ENCODE results near the gene ZNF573.
A peak's percentile ranks its signal among the peaks of the same experiment; 100 is the strongest.
"Not testable (repeated sequence)": the region's sequence is repeated elsewhere in the genome, so short reads cannot be mapped to it uniquely, and the experiment has no call there.

The ZNF573 gene

DNA sequence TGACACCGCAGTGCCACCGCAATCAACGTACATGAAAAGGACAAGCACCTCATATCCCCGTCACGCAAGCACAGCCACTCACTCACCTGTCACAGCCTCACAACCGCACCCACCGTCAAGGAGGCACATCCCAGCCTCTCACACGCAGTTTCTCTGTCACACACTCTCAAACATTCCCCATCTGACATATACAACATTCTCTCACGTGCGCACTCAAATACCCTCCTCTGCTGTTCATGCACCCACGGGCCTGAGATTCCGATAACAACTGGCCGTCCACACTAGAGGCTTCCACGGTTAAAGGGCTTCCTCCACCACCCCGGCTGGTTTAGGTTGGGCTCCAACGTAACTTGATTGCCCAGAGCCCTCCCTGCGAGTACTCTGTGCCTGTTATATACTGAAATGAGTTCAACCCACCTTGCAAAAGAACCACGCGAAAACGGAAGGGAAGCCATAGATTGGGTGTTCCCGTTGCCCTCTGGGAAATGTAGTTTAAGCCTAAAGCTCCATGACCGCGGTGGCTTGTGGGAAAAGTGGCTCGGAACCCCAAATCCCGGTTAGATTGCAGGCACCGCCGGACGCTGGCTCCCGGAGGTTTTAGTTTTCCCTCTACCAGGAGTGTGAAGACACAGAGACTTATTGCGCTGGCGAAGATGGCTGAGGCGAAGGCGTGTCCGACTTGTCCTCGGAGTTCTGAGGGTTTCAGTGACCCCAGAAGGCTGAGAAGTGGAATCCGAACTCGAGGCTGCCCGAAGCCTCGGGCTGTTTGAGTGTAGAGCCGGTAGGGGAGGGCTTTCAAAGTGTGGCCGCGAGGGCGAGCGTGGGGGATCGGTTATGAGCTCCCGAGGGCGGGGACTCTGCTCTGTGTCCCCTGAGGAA lies at the start of gene ZNF573:
ZNF573 (minus strand) TSS at position 460 of the 879 bp plus-strand sequence. CDS start 5,857 bp downstream, outside the sequence.
- peak; percentile 96 for DNase-seq (ENCODE audit: low spot score)

DNA sequence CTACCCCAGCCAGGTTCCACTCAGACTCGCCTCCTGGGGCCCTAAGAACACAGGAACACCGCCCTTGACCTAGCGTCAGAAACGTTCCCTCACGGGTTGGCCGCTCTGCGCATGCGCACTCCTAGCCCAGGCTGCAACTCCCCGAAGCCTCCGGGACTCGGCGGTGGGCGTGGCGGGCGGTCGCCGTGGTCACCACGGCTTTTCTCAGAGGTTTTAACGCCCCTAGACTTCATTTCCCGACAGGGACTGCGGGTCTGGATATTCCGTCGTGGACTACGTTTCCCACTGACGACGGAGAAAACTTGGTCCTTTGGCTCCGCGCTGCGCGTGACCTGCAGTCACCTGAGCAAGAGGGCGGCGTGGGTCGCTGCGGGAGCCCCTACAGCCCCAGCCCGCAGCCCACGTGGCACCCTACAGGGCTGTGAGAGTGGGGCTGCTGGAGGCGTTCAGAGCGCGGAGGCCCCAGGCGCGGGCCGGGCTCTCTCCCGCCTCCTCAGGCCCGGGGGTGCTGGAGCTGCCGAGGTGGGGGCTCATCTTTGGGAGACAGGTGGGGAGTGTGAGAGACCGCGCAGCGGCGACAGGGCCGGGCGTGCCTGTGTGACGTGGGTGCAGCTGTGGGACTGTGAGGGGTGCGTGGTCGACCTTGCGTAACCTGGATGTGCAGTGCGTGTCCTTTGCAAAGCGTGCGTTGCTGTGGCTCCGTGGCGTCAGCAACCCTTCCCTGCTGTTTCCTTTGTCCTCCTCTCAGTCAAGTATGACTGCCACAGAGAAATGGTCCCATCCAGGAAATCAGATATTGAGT lies 38.0 kb upstream of the ZNF573 start:
- peak; percentile 67 for DNase-seq (ENCODE audit: low spot score)

DNA sequence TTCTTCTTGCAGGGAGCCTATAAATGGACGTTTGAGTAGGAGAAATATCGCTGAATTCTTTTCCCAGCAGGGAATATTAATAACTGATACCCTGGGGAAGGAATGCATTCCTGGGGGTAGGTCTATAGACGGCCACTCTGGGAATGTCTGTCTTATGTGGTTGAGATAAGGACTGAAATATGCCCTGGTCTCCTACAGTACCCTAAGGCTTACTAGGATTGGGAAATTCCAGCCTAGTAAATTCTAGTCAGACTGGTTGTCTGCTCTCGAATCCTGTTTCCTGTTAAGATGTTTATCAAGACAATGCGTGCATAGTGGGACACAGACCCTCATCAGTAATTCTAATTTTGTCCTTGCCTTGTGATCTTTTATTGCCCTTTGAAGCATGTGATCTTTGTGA lies 36.2 kb upstream of the ZNF573 start:
- DNase-seq (ENCODE audit: low spot score): not testable (repeated sequence)

DNA sequence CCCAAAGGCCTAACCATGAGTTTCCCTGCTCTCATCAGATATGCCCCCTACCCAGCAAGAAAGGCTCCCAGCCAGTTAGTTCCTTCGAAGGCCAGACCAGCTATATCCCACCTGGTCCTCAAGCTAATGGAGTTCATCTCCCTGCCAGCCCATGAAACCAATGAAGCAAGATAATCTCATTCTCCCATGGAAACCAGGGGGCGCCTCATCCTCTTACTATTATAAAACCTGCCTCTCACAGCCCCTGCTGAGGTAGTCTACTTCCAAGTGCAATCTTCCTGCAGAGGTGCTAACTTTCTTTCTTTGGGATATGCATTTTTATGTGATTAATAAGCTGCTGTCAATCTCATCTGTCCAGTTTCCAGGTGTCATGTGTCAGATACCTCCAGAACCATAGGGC lies 34.0 kb upstream of the ZNF573 start:
- no peak for DNase-seq (ENCODE audit: low spot score)

DNA sequence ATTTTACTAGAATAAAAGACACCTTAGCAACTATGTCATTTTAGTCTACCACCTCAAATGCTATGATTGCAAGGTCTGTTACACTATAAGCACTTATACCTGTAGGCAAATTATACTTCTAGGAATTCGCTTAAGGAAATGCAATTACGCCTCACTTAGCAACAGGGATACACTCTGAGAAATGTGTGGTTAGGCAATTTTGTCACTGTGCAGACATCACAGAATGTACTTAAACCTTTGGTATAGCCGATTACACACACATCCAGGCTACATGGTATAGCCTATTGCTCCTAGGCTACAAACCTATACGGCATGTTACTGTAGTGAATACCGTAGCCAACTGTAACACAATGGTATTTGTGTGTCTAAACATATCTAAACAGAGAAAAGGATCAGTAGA lies 30.0 kb upstream of the ZNF573 start:
- no peak for DNase-seq (ENCODE audit: low spot score)

DNA sequence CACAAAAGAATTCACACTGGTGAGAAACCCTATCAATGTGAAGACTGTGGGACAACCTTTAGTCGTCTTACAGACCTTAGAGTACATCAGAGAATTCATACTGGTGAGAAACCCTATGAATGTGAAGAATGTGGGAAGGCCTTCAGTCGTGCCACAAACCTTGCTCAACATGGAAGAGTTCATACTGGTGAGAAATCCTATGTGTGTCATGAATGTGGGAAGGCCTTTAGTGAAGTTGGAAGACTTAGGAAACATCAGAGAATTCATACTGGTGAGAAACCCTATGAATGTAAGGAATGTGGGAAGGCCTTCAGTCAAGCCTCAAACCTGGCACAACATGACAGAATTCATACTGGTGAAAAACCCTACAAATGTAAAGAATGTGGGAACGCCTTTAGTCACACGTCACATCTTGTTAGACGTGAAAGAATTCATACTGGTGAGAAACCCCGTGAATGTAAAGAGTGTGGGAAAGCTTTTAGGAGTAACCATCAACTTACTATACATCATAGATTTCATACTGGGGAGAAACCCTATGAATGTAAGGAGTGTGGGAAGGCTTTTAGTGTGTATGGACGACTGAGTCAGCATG lies 24.0 kb upstream of the ZNF573 start:
- no peak for DNase-seq (ENCODE audit: low spot score)

DNA sequence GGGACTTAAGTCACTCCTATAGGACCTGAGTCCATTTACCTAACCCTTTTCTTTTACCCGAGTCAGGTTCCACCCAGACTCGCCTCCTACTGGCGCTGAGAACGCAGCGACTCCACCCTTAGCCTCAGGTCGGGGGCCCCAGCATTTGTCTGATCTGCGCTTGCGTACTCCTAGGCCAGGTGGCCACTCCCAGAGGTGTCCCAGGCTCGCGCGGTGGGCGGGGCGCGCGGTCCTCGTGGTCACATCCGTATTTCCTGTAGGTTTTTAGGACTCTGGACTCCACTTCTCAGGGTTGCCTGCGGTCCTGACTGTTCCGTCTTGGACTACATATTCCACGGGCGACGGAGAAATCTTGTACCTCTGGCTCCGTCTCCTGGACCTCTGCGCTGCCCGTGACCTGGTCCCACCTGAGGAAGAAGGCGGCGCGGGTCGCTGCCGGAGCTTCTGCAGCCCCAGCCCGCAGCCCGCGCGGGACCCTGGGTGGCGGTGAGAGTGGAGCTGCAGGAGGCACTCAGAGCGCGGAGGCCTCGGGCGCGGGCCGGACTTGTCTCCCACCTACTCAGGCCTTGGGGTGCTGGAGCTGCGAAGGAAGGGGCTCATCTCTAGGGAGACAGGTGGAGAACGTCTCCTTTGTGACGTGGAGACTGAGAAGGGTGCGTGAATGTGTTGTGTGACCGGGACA lies 11.0 kb upstream of the ZNF573 start:
- no peak for DNase-seq (ENCODE audit: low spot score)

DNA sequence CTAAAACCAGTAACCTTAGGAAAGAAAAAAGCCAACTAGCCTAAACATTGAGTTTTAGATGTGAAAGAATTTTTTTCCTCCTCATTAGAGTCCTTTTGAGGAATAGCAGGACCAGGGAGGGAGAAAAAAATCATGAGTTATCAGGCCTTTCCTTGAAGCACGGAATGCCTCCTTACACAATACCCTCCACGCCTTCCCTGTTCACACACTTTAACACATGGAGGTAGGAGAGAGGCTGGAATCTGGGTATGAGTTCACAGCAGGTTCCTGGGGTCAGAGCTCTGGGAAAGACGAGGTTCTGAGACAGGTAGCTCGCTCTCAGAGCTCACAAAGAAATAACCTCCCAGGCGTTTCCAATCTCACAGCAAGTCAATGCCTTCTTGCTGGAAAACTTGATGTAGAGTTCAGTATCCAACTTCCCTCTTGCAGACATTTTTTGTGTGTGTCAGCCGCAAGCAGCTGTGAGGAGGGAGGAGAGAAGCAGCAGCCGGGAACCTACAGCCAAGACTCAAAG lies 716 bp downstream of the ZNF573 start:
- no peak for DNase-seq (ENCODE audit: low spot score)

DNA sequence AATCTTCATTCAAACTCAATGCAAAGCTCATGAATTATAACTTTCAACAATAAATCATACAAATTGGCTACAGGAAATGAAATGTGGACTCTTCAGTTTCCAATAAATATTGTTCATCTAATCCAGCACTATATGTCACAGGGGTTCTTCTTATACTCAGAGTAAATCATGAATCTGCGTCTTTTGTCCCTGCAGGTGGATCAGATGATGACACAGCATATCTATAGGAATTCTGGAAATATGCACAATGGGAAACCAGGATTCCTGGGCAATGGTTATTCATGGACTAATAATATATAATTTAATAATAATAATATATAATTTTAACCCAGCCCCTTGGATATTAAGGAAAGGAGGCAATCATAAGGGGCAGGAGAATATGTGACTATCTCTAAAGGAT lies 8.4 kb downstream of the ZNF573 start:
- no peak for DNase-seq (ENCODE audit: low spot score)

DNA sequence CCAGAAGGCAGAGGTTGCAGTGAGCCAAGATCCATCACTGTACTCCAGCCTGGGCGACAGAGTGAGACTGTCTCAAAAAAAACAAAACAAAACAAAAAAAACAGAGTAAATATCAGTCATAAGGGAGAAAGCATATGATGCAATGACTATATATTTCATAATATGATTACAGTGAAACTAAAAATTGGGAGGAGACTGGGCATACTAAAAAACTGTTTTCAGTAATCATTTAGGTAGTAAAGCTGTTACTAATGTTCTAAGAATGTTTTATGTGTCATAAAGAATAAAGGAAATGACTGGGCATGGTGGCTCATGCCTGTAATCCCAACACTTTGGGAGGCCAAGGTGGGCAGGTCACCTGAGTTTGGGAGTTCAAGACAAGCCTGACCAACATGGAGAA lies 15.9 kb downstream of the ZNF573 start:
- DNase-seq (ENCODE audit: low spot score): no peak

DNA sequence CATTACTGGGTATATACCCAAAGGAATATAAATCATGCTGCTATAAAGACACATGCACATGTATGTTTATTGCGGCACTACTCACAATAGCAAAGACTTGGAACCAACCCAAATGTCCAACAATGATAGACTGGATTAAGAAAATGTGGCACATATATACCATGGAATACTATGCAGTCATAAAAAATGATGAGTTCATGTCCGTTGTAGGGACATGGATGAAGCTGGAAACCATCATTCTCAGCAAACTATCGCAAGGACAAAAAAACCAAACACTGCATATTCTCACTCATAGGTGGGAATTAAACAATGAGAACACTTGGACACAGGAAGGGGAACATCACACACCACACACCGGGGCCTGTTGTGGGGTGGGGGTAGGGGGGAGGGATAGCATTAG lies 21.7 kb downstream of the ZNF573 start:
- DNase-seq (ENCODE audit: low spot score): not testable (repeated sequence)

DNA sequence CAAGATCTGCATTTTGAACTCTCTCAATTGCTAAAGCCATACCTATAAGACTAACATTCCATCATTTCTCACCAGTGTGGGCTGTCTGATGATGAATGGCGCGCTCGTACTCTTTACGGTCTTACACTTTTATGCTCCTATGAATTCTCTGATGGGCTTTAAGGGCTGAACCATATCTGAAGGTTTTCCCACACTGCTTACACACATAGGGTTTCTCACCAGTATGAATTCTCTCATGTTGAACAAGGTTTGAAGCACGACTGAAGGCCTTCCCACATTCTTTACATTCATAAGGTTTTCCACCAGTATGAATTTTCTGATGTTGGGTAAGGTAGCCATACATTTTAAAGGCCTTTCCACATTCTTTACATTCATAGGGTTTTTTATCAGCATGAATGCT lies 41.0 kb downstream of the ZNF573 start:
- DNase-seq (ENCODE audit: low spot score): no peak

DNA sequence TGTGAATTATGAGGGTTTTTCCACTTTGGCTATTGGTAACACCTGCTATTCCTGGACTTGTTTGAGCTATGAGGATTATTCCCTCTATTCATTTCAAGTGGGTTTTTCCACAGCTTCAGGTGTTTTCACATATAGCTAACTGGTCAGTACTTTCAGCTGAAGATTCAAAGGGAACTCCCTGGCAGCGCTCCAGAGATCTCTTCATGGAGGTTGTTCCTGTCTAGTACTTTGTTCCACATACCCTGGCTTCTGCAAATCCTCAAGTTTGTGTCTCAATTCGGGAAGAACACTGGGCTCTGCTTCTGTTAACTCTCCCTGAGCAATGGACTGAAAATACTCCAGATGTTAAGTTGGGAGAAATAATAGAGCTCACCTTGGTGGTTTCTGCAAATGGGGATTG lies 54.2 kb downstream of the ZNF573 start:
- DNase-seq (ENCODE audit: low spot score): no peak

DNA sequence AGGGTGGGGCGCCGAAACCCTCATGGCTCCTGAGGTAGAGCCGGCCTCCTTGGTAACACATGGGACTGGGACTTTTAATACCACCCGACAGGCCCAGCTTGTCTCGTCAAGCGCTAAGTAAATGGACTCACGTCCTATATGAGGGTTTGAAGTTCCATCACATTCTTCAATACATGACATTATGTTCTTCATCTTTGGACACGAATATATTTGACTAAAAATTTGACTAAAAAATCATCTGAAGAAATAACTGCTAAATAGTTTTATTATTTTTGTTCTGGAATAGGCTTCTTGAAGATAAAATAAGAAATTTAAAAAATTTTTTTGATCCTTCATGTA lies 59.5 kb downstream of the ZNF573 start:
- no peak for DNase-seq (ENCODE audit: low spot score)

DNA sequence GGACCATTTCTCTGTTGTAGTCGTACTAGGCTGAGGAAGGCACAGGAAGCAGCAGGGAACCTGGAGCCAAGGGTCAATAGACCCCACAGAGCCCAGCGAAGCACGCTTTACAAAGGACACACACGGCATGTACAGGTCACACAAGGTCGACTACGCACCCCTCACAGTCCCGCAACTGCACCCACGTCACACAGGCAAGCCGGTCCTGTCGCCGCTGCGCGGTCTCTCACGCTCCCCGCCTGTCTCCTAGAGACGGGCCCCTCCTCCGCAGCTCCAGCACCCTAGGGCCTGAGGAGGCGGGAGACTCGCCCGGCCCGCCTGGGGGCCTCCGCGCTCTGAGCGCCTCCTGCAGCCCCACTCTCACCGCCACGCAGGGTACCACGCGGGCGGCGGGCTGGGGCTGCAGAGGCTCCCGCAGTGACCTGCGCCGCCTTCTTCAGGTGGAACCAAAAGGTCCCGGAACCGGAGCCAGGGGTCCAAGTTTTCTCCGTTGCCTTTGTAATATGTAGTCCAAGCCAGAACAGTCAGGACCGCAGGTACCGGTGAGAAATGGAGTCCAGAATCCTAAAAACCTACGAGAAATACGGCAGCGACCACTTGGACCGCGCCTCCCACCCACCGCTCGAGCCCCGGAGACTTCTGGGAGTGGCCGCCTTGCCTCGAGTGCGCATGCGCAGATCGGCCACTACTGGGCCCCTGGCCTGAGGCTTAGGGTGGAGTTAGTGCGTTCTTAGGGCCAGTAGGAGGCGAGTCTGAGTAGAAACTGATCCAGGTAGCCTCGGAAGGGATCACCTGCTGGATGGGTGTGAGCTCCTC lies 60.1 kb downstream of the ZNF573 start, which contains the start of gene ZNF607:
ZNF607 (minus strand) TSS at position 651 of the 816 bp plus-strand sequence. CDS start 8,143 bp downstream, outside the sequence.
- peak; percentile 92 for DNase-seq (ENCODE audit: low spot score)

DNA sequence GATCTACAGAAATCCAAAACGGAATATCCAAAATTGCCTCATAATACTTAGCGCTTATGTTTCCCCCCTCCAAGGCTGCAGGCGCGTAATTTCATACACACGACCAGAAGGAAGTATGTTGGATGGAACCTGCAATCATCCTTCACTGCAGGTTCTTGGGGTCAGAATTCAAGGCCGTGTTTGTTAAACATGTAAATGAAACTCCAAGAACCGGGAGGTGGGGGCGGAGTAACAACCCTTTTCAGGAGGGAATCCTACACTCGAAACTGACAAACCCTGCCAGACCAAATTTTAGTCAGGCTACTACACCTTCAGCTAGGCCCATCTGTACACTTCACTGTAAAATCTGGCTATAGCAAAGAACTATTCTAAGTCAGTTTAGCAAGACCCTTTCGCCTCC lies 61.1 kb downstream of the ZNF573 start:
- peak; percentile 32 for DNase-seq (ENCODE audit: low spot score)

DNA sequence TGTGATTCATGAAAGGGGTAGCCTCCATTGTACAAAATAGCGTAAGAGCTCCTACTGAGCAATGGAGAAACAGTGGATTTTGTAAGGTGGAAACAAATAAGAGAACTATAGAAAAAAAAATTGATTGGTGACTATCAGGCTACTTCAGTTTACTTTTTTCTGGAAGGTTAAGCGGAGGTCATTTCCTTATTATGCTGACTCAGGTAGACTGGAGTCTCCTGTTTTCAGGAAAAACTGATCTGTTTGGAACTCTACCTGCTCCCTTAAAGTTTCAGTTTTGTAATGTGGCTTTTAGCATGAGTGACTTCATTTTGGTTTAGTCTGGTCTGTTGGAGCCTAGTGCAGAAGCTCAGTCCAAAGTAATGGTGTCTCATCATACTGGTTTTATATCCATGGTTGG lies 63.2 kb downstream of the ZNF573 start:
- no peak for DNase-seq (ENCODE audit: low spot score)

DNA sequence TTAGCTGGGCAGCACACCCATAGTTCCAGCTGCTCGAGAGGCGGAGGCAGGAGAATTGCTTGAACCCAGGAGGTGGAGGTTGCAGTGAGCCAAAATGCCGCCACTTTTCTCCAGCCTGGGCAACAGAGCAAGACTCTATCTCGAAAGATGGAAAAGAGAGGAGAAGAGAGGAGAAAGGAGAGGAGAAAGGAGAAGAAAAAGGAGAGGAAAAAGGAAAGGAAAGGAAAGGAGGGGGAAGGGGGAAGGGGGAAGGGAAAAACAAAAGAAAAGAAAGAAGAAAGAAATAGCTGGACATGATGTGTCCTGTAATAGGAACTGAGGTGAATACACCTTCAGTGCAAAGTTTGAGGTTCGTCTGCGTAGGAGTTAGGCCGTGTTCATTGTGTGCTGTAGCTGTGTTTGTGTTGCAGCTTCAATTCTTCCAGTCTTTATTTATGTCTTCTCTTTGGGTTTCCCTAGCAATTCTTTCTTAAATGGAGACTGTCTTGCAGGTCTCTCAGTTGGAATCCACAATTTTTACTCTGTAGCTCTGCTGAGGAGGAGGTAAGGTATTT lies 73.3 kb downstream of the ZNF573 start:
- DNase-seq (ENCODE audit: low spot score): no peak

DNA sequence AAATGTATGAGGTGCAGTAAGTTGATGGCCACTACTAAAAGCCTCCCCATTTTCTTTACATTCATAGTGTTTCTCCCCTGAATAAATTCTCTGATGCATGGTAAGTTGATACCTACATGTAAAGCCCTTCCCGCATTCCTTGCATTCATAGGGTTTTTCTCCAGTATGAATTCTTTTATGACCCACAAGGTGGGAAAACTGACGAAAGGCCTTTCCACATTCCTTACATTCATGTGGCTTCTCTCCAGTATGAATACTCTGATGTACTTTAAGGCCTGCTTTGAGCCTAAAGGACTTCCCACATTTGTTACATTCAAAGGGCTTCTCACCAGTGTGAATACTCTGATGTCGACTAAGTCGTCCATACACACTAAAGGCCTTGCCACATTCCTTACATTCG lies 80.3 kb downstream of the ZNF573 start:
- DNase-seq (ENCODE audit: low spot score): no peak

DNA sequence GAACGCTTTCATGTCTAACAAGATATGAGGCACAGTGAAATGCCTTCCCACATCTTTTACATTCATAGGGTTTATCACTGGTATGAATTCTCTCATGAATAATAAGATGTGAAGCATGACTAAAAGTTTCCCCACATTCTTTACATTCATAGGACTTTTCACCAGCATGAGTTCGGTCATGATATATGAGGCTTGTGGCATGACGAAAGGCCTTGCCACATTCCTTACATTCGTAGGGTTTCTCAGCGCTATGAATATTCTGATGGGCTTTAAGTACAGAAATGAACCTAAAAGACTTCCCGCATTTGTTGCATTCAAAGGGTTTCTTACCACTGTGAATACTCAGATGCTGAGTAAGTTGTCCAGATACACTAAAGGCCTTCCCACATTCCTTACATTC lies 81.2 kb downstream of the ZNF573 start:
- no peak for DNase-seq (ENCODE audit: low spot score)

Measured in cerebellar cortex (tissue), 1 donor.